Activated CD4-positive, alpha-beta T cell treated with anti-CD3 and anti-CD28 coated beads, Interleukin-10, Interleukin-2, amounts not matched to agents 100 ng/mL and 50 ng/mL, durations not matched to agents 16 hours and 8 hours (primary cell): Measurements from ENCODE around the gene CYTIP.

Experiments used
- DNase-seq: peaks from one replicate; pipeline ENCODE4 v3.0.0-alpha.2; 2020

The CYTIP gene

GRCh38 chr2:157443795-157444640, at the start of gene CYTIP:
CYTIP (minus strand) TSS chr2:157444089; CDS start chr2:157444020, 69 bp downstream.
- DNase-seq = peak; percentile 94

DNA sequence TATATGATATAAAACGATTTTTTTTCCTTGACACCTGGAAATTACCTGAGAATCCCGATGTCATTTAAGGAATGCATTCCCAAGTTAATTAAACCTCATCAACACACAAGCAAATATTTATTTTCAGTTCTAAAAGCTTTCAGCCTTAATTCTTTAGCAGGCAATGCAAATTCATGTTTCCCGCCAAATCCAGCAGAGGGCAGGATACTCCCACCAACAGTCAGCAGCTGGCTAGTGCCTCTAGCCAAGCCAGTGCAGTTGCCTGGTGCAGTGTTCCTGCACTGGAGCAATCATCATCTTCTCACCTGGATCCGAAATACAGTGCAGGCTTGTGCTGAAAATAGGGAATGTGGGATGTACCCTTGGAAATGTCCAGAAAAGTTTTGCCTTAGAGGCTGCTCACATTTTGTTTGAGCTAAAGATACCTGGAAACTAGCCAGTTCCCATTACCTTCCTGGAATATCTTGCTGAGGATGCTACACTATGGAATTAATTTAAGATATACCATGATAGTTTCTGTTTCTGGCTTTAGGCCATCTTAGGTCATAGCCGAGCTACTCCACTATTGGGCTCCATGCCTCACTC, 48.4 kb upstream of the CYTIP start:
- DNase-seq = peak; percentile 87

- DNase-seq = no peak
These were observed 46.1 kb upstream of the CYTIP start for GRCh38 chr2:157489983-157490382.

- DNase-seq = no peak
These were observed 45.0 kb upstream of the CYTIP start for GRCh38 chr2:157488877-157489276.

DNA sequence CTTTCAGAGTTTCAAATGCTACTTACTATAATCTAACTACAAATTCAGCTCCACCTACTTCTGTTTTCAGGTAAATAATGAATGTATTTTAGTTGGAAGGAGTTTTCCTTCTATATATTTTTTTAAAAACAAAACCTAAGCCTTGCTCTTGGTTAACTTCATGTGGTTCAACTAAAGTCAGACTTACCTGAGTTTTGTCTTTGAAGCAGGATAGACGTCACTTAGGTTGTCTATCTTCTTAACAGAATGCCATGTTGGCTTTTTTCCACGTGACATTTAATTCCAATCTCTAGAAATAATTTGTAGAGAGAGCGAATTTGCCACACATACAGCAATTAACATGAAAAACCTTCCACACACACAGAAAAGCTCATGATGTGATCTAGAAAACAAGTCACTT, 43.9 kb upstream of the CYTIP start:
- DNase-seq = no peak

- DNase-seq = no peak
These were observed 43.4 kb upstream of the CYTIP start for GRCh38 chr2:157487271-157487610.

DNA sequence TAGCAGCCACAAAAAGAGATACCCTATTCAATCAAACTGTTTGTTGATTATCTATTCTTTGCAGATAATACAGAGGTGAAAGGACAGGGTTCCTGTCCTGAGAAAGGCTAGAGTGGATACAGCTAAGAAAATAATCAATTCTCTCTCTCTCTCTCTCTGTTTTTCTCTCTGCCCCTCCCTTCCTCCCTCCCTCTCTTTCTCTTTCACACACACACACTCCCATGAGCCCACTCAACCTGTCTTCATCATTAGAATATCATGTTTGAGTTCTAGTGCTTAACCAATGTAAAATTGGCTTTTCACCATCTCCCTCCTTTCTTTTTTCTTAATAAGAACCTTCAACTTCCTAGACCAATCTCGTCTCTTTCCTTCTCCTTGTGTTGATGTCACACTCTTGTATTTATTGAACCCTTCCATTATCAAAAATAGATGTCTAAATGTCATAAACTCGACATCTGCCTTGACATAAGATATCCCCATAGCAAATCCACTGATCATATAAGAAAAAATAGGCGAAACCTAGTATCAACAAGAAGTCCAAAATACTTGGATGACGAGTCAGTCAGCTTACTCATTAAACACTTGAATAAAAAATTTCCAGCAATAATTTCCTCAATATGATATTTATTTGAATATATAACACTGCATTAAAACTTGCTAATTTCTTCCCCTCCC, 42.8 kb upstream of the CYTIP start:
- no peak for DNase-seq

DNA sequence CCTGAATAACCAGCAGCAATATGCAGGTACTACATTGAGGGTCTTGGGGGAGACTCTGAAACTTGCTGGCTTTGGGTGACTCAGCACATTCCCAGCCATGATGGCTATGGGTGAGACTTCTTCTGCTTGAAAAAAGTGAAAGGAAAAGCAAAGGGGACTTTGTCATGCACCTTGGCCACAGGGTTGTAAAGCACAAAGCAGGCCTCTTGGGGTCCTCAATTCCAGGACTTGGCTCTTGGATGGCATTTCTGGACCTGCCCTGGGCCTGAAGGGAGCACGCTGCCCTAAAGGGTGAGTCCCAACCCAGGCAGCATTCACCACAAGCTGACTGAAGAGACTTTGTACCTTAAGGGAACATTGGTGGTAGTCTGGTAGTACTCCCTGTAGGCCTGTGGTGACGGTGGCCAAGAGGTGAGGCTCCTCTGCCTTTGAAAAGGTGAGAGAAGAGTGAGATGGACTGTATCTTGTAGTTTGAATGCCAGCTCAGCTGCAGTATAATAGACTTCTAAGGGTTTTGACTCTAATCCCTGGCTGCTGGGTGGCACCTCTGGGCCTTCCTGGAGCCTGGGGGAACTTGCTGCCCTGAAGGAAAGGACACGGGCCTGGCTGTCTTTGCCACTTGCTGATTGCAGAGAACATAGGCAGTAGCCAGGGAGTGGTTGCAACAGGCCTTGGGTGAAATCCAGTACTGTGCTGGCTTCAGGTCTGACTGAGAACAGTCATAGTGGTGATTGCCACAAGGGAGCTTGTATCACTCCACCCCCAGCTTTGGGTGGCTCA, 36.5 kb upstream of the CYTIP start:
- DNase-seq = peak; percentile 93

- peak; percentile 53 for DNase-seq
These were observed 35.5 kb upstream of the CYTIP start for GRCh38 chr2:157479081-157480027.

GRCh38 chr2:157477919-157478318, 34.0 kb upstream of the CYTIP start:
- DNase-seq = peak; percentile 71

GRCh38 chr2:157476953-157477709, 33.2 kb upstream of the CYTIP start:
- DNase-seq = peak; percentile 90

DNA sequence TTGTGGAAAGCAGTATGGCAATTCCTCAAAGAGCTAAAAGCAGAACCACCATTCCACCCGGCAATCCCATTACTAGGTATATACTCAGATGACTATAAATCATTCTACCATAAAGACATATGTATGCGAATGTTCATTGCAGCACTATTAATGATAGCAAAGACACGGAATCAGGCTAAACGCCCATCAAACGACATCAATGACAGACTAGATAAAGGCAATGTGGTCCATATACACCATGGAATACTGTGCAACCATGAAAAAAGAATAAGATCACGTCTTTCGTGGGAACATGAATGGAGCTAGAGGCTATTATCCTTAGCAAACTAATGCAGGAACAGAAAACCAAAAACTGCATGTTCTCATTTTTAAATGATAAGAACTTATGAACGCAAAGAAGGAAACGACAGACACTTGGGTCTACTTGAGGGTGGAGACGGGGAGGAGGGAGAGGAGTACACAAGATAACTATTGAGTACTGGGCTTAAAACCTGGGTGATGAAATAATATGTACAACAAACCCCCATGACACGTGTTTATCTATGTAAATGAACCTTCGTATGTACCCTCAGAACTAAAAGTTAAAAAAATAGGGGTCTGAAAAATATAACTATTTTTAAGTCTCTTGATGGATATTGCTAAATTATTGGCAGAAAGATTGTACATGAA, 32.0 kb upstream of the CYTIP start:
- no peak for DNase-seq

DNA sequence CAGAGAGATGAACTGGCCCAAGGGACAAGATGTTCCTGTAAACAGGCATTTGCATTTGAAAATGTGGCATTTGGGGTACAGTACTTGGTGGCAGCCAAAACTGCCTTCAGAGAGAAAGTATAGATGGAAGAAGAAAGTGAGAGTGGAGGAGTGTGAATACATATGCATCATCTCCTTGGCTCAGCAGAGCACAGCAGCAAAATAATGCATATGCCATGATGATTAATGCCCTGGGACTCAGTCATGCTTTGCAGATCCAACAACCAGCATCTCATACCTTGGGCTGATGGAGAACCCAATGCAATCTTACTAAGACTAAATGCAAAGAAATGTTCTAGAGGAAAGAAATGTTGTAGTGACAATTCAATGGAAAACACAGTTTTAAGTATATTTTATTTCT, 29.7 kb upstream of the CYTIP start:
- peak; percentile 74 for DNase-seq

GRCh38 chr2:157471078-157471477, 27.2 kb upstream of the CYTIP start:
- DNase-seq = peak; percentile 67

DNA sequence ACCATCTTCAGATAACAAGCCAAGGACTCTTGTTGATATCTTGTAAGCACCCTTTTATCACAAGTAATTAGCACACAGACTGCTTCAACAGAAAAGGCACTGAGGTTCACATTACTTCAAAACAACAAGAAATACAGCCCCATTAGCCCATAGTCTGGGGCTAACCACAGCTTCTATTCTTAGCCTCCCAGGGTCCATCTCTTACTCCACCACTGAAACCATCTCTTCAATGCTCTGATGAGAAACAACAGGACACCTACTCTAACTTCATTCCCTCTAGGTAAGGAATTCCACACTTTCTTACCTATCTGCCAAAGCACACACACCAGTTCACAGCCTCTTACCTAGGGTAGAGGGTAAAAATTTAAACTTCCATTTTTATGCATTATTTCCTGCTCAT, 26.4 kb upstream of the CYTIP start:
- peak; percentile 52 for DNase-seq

DNA sequence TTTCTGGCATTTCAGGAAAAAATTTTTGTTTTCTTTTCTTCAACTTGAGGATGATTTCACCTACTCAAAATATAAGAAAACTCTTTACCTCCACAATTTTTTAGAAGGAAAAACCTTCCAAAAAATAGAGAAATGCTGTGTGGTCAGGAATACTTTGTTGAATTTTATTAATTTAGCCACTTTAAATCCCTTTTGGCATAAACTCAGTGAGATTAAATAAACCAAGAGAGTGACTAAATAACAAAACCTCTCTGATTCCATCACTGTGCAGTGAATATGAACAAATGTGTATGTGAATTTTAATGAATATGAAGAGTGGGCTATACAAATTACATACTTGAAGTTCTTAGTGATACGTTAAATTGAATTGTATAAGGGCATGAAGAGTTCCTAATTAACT, 25.8 kb upstream of the CYTIP start:
- DNase-seq = no peak

- peak; percentile 91 for DNase-seq
These were observed 25.2 kb upstream of the CYTIP start for GRCh38 chr2:157468931-157469708.

- DNase-seq = peak; percentile 72
These were observed 22.9 kb upstream of the CYTIP start for GRCh38 chr2:157466764-157467163.

DNA sequence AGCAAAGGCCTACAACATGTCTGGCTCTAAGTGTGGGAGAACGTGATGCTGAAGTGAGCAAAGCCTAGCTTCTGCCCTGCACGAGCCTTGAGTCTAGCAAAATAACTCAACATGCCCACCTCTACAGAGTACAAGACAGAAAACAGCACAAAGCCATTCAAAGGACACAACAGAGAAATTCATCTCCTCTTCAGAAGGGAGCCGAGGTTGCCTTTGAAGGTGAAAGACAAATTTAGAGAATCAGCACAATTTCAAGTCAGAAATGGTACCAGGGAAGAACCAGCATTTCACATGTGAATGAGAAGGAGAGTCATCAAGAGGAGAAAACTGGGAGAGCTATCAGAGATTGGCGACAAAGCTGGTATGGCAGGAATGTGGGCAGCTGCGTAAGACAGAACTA, 21.7 kb upstream of the CYTIP start:
- DNase-seq = no peak

DNA sequence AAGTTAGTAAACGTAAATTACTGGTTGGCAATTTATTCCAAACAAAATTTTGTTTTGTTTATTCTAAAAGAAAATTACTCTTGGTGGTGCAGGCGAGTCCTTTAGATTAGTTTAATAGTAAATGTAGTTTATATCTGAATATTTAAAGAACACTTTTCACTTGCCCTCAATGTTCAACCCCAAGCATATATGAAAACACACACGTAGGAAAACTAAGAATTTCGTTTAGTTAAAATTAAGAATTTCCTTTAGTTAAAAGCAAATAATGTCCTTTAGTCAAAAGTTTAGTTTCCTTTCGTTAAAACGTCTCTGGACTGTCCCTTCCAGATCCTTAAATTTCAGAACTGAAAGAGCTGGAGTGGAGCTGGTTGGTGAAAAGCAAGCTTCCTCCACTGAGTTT, 19.1 kb upstream of the CYTIP start:
- DNase-seq = no peak
